GM12875 (cell line): Measurements from ENCODE around the gene FOXM1.

Source experiments
- H3K4me3 ChIP-seq: one replicate; pipeline ENCODE4 v1.5.1; 2011; ENCODE audit warnings: low read depth, low read length, control low read depth
- CTCF ChIP-seq: IDR thresholded peaks from 2 replicates; pipeline ENCODE4 v1.5.1; 2011; ENCODE audit warnings: low read depth, mild to moderate bottlenecking, control low read depth, inconsistent platforms, low read length, moderate library complexity, borderline replicate concordance; ENCODE audit not compliant: insufficient read depth

FOXM1 gene

GRCh38 chr12:2826721-2827515, 50.1 kb downstream of the FOXM1 start:
- no peak for TF ChIP-seq CTCF
- no peak overlapping the region for H3K4me3 ChIP-seq

- no peak overlapping the region for H3K4me3 ChIP-seq
- no peak for TF ChIP-seq CTCF
Measured at GRCh38 chr12:2826036-2826435, 50.9 kb downstream of the FOXM1 start.

GRCh38 chr12:2825132-2825531, 51.8 kb downstream of the FOXM1 start:
- TF ChIP-seq CTCF, result no peak
- H3K4me3 ChIP-seq, result no peak overlapping the region

GRCh38 chr12:2824541-2824940, 52.4 kb downstream of the FOXM1 start:
- H3K4me3 ChIP-seq, result no peak overlapping the region
- TF ChIP-seq CTCF, result no peak

GRCh38 chr12:2823483-2823882, 53.5 kb downstream of the FOXM1 start:
- TF ChIP-seq CTCF, result no peak
- no peak overlapping the region for H3K4me3 ChIP-seq

GRCh38 chr12:2820432-2820831, 56.5 kb downstream of the FOXM1 start:
- no peak for TF ChIP-seq CTCF
- H3K4me3 ChIP-seq, result no peak overlapping the region

GRCh38 chr12:2819810-2820209, 57.2 kb downstream of the FOXM1 start:
- no peak overlapping the region for H3K4me3 ChIP-seq
- TF ChIP-seq CTCF, result no peak
